ENCODE results near the gene SDR9C7.
A peak's percentile ranks its signal among the peaks of the same experiment; 100 is the strongest.
"Not testable (repeated sequence)": the region's sequence is repeated elsewhere in the genome, so short reads cannot be mapped to it uniquely, and the experiment has no call there.

SDR9C7 gene

GRCh38 chr12:56918139-56918538 lies 16.1 kb downstream of the SDR9C7 start:
- not testable (repeated sequence) for DNase-seq

- DNase-seq: no peak
Observed at GRCh38 chr12:56916996-56917333, 17.2 kb downstream of the SDR9C7 start.

GRCh38 chr12:56916296-56916995 lies 17.8 kb downstream of the SDR9C7 start:
- DNase-seq: no peak

- no peak for DNase-seq
Observed at GRCh38 chr12:56914724-56915123, 19.5 kb downstream of the SDR9C7 start.

- DNase-seq: no peak
Observed at GRCh38 chr12:56914256-56914655, 20.0 kb downstream of the SDR9C7 start.

- not testable (repeated sequence) for DNase-seq
Observed at GRCh38 chr12:56909403-56909802, 24.8 kb downstream of the SDR9C7 start.

- DNase-seq: no peak
Observed at GRCh38 chr12:56908136-56908535, 26.1 kb downstream of the SDR9C7 start.

GRCh38 chr12:56905852-56906251 lies 28.4 kb downstream of the SDR9C7 start:
- no peak for DNase-seq

- no peak for DNase-seq
Observed at GRCh38 chr12:56903374-56903773, 30.8 kb downstream of the SDR9C7 start.

- DNase-seq: not testable (repeated sequence)
Observed at GRCh38 chr12:56901313-56901712, 32.9 kb downstream of the SDR9C7 start.

GRCh38 chr12:56900583-56900982 lies 33.6 kb downstream of the SDR9C7 start:
- DNase-seq: no peak

GRCh38 chr12:56898938-56899337 lies 35.3 kb downstream of the SDR9C7 start:
- DNase-seq: no peak

GRCh38 chr12:56897844-56898361 lies 36.3 kb downstream of the SDR9C7 start:
- DNase-seq: no peak

GRCh38 chr12:56896082-56896481 lies 38.1 kb downstream of the SDR9C7 start:
- no peak for DNase-seq

- no peak for DNase-seq
Observed at GRCh38 chr12:56894698-56895368, 39.4 kb downstream of the SDR9C7 start.

- DNase-seq: not testable (repeated sequence)
Observed at GRCh38 chr12:56891885-56892284, 42.3 kb downstream of the SDR9C7 start.

GRCh38 chr12:56886319-56886718 lies 47.9 kb downstream of the SDR9C7 start:
- no peak for DNase-seq

- DNase-seq: no peak
Observed at GRCh38 chr12:56885316-56885715, 48.9 kb downstream of the SDR9C7 start.

- peak in 3 of 56 donors; percentile 1 to 31 (median 15) for DNase-seq
Observed at GRCh38 chr12:56884421-56884820, 49.8 kb downstream of the SDR9C7 start.

- DNase-seq: not testable (repeated sequence)
Observed at GRCh38 chr12:56882407-56882806, 51.8 kb downstream of the SDR9C7 start.

- no peak for DNase-seq
Observed at GRCh38 chr12:56880125-56880992, 53.8 kb downstream of the SDR9C7 start.
